Stomach (tissue), 19 donors: ENCODE results near the gene TUBA1A. TPM values are rescaled to one million over a fixed set of nuclear protein-coding genes. Genes with fewer than 3 reads are reported as not detected.

ENCODE experiments used
- DNase-seq, 2 donors: peaks; one replicate each; pipeline versions ENCODE4 v3.0.0 to v3.0.0-alpha.2; 2013 to 2019
- H3K27ac ChIP-seq, 5 donors: fragments of 200-600 bp in 4 of 5; sonication (generic) in 4 of 5; one replicate each; pipeline ENCODE4 v1.5.1; 2013 to 2019; ENCODE audit warnings: mild to moderate bottlenecking in 1 of 5, moderate library complexity in 1 of 5
- H3K27me3 ChIP-seq, 3 donors: fragments of 200-600 bp; sonication (generic); one replicate each; pipeline ENCODE4 v1.5.1; 2017 to 2019; ENCODE audit warnings: mixed run types in 1 of 3
- H3K36me3 ChIP-seq, 4 donors: fragments of 200-600 bp; sonication (generic); 1 replicate in 3 of 4; 2 replicates in 1 of 4; pipeline ENCODE4 v1.5.1; 2016 to 2019
- H3K4me1 ChIP-seq, 4 donors: fragments of 200-600 bp; sonication (generic); one replicate each; pipeline ENCODE4 v1.5.1; 2016 to 2019
- H3K4me3 ChIP-seq, 4 donors: fragments of 200-600 bp; sonication (generic) in 3 of 4; one replicate each; pipeline ENCODE4 v1.5.1; 2016 to 2019; ENCODE audit warnings: mild to moderate bottlenecking in 1 of 4
- H3K9me3 ChIP-seq, 4 donors: fragments of 200-600 bp; sonication (generic); one replicate each; pipeline ENCODE4 v1.5.1; 2016 to 2019
- CTCF ChIP-seq, 7 experiments: fragments of 450-650 bp in 4 of 7; fragments of 200-600 bp in 3 of 7; sonication (generic) in 3 of 7; IDR thresholded peaks; one replicate each; pipeline ENCODE4 v1.5.1; 2016 to 2019; ENCODE audit warnings: antibody characterized with exemption in 7 of 7, control low read depth in 2 of 7, mild to moderate bottlenecking in 1 of 7
- EP300 ChIP-seq: sonication (generic); formaldehyde crosslinking; IDR thresholded peaks from one replicate; pipeline ENCODE4 v1.6.1; 2017; ENCODE audit warnings: antibody characterized with exemption
- POLR2A ChIP-seq, 4 donors: fragments of 450-650 bp; IDR thresholded peaks; one replicate each; pipeline ENCODE4 v1.6.1; 2016; ENCODE audit warnings: antibody characterized with exemption in 4 of 4, control low read depth in 2 of 4, mild to moderate bottlenecking in 1 of 4, moderate library complexity in 1 of 4
- POLR2AphosphoS5 ChIP-seq, 3 donors: sonication (generic); formaldehyde crosslinking; IDR thresholded peaks; one replicate each; pipeline ENCODE4 v1.6.1; 2016; ENCODE audit warnings: antibody characterized with exemption in 3 of 3
- WGBS, 5 donors: extraction: QIAGEN DNeasy Blood & Tissue Kit in 3 of 5; methylation state at CpG; one replicate each; pipeline versions ENCODE4 v1.1.5 to v1.1.7; 2013 to 2018; 5-methylcytosine and 5-hydroxymethylcytosine counted together
- intact Hi-C: fragments of 100-400 bp; cut with DNase I; formaldehyde crosslinking; loops from one replicate; pipeline ENCODE4 v1.15.1; 2023; ENCODE audit warnings: low total_unique reads
- long read RNA-seq, 10 donors: transcript quantifications; one replicate each; lab custom pipeline, GENCODE V29; 2026
- polyA plus RNA-seq, 3 donors: library from polyadenylated mRNA; stranded (reverse); fragments of 200-250 nt; gene quantifications; one replicate each; pipeline ENCODE4 v1.2.3, GENCODE V29; 2013
- total RNA-seq, 5 donors: library from RNA; depleted of rRNA; stranded (reverse); fragments of >200 nt; gene quantifications; one replicate each; pipeline versions ENCODE4 v1.1.0 to v1.2.3, GENCODE V29; 2014 to 2016
- donor health status: healthy with polysubstance abuse.
- donor health status: Bipolar disorder and iron deficiency.
- donor health status: healthy.

The TUBA1A gene
- total RNA-seq (100 to 1,000 TPM in 4 of 5 donors, 10 to 100 TPM in 1; 82.2 to 279 (median 156) TPM), polyA plus RNA-seq (100 to 1,000 TPM in 1 of 3 donors, 10 to 100 TPM in 2; 64.5 to 104 (median 89.7) TPM)
- long read RNA-seq, donor 1, transcript TUBA1A-207 (3 exons, 1,384 nt): minor isoform, 11 of 162 reads
- long read RNA-seq, donor 1, transcript TUBA1A-202 (4 exons, 1,915 nt): major isoform, 148 of 162 reads
- long read RNA-seq, donor 1, partial matches to known transcripts: 0 of 162 reads
- long read RNA-seq, donor 1, other reads (novel, unspliced or antisense): 0 of 162 reads
- long read RNA-seq, donor 2, transcript TUBA1A-202 (4 exons, 1,915 nt): major isoform, 217 of 234 reads
- long read RNA-seq, donor 2, transcript TUBA1A-207 (3 exons, 1,384 nt): minor isoform, 11 of 234 reads
- long read RNA-seq, donor 2, partial matches to known transcripts: 0 of 234 reads
- long read RNA-seq, donor 2, other reads (novel, unspliced or antisense): 0 of 234 reads
- long read RNA-seq, donor 3, transcript TUBA1A-207 (3 exons, 1,384 nt): minor isoform, 6 of 111 reads
- long read RNA-seq, donor 3, transcript TUBA1A-202 (4 exons, 1,915 nt): major isoform, 94 of 111 reads
- long read RNA-seq, donor 3, partial matches to known transcripts: 6 of 111 reads
- long read RNA-seq, donor 3, other reads (novel, unspliced or antisense): 0 of 111 reads
- long read RNA-seq, donor 4, transcript TUBA1A-202 (4 exons, 1,915 nt): major isoform, 42 of 43 reads
- long read RNA-seq, donor 4, partial matches to known transcripts: 0 of 43 reads
- long read RNA-seq, donor 4, other reads (novel, unspliced or antisense): 0 of 43 reads
- long read RNA-seq, donor 5, transcript TUBA1A-207 (3 exons, 1,384 nt): minor isoform, 22 of 330 reads
- long read RNA-seq, donor 5, transcript TUBA1A-206 (2 exons, 696 nt): minor isoform, 7 of 330 reads
- long read RNA-seq, donor 5, transcript TUBA1A-202 (4 exons, 1,915 nt): major isoform, 290 of 330 reads
- long read RNA-seq, donor 5, transcript TUBA1A-205 (3 exons, 673 nt): minor isoform, 5 of 330 reads
- long read RNA-seq, donor 5, partial matches to known transcripts: 5 of 330 reads
- long read RNA-seq, donor 5, other reads (novel, unspliced or antisense): 0 of 330 reads
- long read RNA-seq, donor 6, transcript TUBA1A-202 (4 exons, 1,915 nt): major isoform, 415 of 520 reads
- long read RNA-seq, donor 6, transcript TUBA1A-207 (3 exons, 1,384 nt): minor isoform, 32 of 520 reads
- long read RNA-seq, donor 6, partial matches to known transcripts: 57 of 520 reads
- long read RNA-seq, donor 6, other reads (novel, unspliced or antisense): 5 of 520 reads
- long read RNA-seq, donor 7, transcript TUBA1A-202 (4 exons, 1,915 nt): major isoform, 483 of 532 reads
- long read RNA-seq, donor 7, transcript TUBA1A-207 (3 exons, 1,384 nt): minor isoform, 18 of 532 reads
- long read RNA-seq, donor 7, transcript TUBA1A-206 (2 exons, 696 nt): minor isoform, 15 of 532 reads
- long read RNA-seq, donor 7, transcript TUBA1A-205 (3 exons, 673 nt): minor isoform, 8 of 532 reads
- long read RNA-seq, donor 7, partial matches to known transcripts: 0 of 532 reads
- long read RNA-seq, donor 7, other reads (novel, unspliced or antisense): 0 of 532 reads
- long read RNA-seq, donor 8, transcript TUBA1A-207 (3 exons, 1,384 nt): minor isoform, 16 of 212 reads
- long read RNA-seq, donor 8, transcript TUBA1A-202 (4 exons, 1,915 nt): major isoform, 190 of 212 reads
- long read RNA-seq, donor 8, partial matches to known transcripts: 0 of 212 reads
- long read RNA-seq, donor 8, other reads (novel, unspliced or antisense): 0 of 212 reads
- long read RNA-seq, donor 9, transcript TUBA1A-207 (3 exons, 1,384 nt): minor isoform, 19 of 201 reads
- long read RNA-seq, donor 9, transcript TUBA1A-202 (4 exons, 1,915 nt): major isoform, 170 of 201 reads
- long read RNA-seq, donor 9, transcript TUBA1A-206 (2 exons, 696 nt): minor isoform, 8 of 201 reads
- long read RNA-seq, donor 9, partial matches to known transcripts: 0 of 201 reads
- long read RNA-seq, donor 9, other reads (novel, unspliced or antisense): 0 of 201 reads
- long read RNA-seq, donor 10, transcript TUBA1A-202 (4 exons, 1,915 nt): major isoform, 123 of 138 reads
- long read RNA-seq, donor 10, transcript TUBA1A-207 (3 exons, 1,384 nt): minor isoform, 8 of 138 reads
- long read RNA-seq, donor 10, partial matches to known transcripts: 0 of 138 reads
- long read RNA-seq, donor 10, other reads (novel, unspliced or antisense): 0 of 138 reads

GRCh38 chr12:49188916-49189367 is at the start of gene TUBA1A:
Gene TUBA1A, minus strand, starts transcription at chr12:49189080. Its CDS starts 101 bp downstream, at chr12:49188979.
- peak within 1 kb of the TSS; percentile 90 to 98 (median 98) for H3K27ac ChIP-seq
- no peaks in the 10 kb centered on the region for H3K9me3 ChIP-seq
- DNase-seq: peak; percentile 81 to 99
- TF ChIP-seq POLR2A (IDR thresholded peaks at IDR 0.05) (peak in 2 of 4 donors; percentile 55 to 86), EP300 (no peak), CTCF (IDR thresholded peaks at IDR 0.05) (no peak), POLR2AphosphoS5 (IDR thresholded peaks at IDR 0.05) (peak; percentile 89 to 100 (median 98))
- H3K4me3 ChIP-seq: peak within 1 kb of the TSS; percentile 68 to 95 (median 82)
- H3K4me1 ChIP-seq: peaks cover 7 to 38% (median 25%) of the 10 kb centered on the region in 4 donors
- 0 to 1% (median 0%) methylated on average over 13 to 26 of the region's 26 CpGs for WGBS, 5 donors
- intact Hi-C loops: no loop called here
- H3K36me3 ChIP-seq: peaks cover 10 to 27% (median 25%) of the 10 kb centered on the region in 4 donors
- H3K27me3 ChIP-seq: no peaks in the 10 kb centered on the region

GRCh38 chr12:49236423-49236822 is 47.5 kb upstream of the TUBA1A start:
- Histone ChIP-seq H3K27ac (no peak overlapping the region), H3K4me3 (no peak overlapping the region), H3K4me1 (peaks cover 8 to 34% (median 26%) of the 10 kb centered on the region in 4 donors), H3K9me3 (no peaks in the 10 kb centered on the region), H3K36me3 (no peaks in the 10 kb centered on the region), H3K27me3 (no peaks in the 10 kb centered on the region)
- TF ChIP-seq EP300 (no peak), POLR2AphosphoS5 (IDR thresholded peaks at IDR 0.05) (no peak), POLR2A (IDR thresholded peaks at IDR 0.05) (no peak), CTCF (IDR thresholded peaks at IDR 0.05) (no peak)
- 45 to 86% (median 73%) methylated on average over 1 of the region's 1 CpG for WGBS, 5 donors
- intact Hi-C loops: no loop called here
- DNase-seq: no peak

DNA sequence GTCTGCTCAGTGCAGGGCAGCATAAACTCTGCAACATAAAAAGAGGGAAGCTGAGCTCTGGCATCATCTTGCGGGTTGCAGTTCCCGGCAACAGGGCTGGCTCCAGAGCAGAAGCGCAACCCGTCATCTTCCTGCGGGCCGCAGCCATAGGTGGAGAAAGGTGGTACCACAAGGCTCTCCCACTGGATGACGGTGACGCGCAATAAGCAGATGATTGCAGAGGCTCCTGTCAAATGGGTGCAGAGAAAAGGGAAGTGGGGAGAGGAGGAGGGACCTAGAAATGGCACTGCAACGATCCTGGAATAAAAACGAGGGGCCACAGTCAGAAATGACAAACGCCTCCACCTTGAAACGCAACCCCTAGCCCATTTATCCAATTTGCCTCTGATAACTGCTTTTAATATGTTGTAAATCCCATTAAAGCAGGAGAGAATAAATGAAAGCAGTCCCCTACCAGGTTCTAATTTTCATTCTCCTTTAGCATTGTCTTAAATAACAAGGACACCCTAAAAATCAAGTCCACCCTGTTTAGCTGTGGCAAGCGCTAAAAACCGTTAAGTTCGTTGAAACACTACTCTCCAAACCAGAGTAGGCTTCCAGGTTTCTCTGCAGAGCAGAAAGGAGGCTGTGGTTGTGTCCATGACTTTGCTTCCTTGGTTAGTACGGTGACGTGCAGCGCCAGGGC is 45.1 kb upstream of the TUBA1A start:
- intact Hi-C loops: no loop called here
- Histone ChIP-seq H3K27me3 (no peaks in the 10 kb centered on the region), H3K4me3 (peak overlapping the region; percentile 45 to 58 (median 50)), H3K4me1 (peaks cover 8 to 34% (median 26%) of the 10 kb centered on the region in 4 donors), H3K9me3 (no peaks in the 10 kb centered on the region), H3K27ac (peak overlapping the region; percentile 88 to 91 (median 89)), H3K36me3 (no peaks in the 10 kb centered on the region)
- no peak for TF ChIP-seq CTCF (IDR thresholded peaks at IDR 0.05)
- TF ChIP-seq POLR2A (IDR thresholded peaks at IDR 0.05): no peak
- no peak for TF ChIP-seq POLR2AphosphoS5 (IDR thresholded peaks at IDR 0.05)
- no peak for TF ChIP-seq EP300
- peak; percentile 45 to 64 for DNase-seq
- WGBS, 5 donors: 59 to 68% (median 63%) methylated on average over 19 of the region's 19 CpGs
